Nephron progenitor cell (in vitro differentiated cells): ENCODE measurements around the gene DMD.
"Not testable (repeated sequence)": the region's sequence is repeated elsewhere in the genome, so short reads cannot be mapped to it uniquely, and the experiment has no call there.

Source experiments
- DNase-seq: peaks from one replicate; pipeline ENCODE4 v3.0.0; 2021
- H3K27ac Mint-ChIP-seq: 2 replicates; pipeline ENCODE4 v1.8.0; 2021; ENCODE audit warnings: mild to moderate bottlenecking, moderate library complexity, mixed read lengths
- H3K27me3 Mint-ChIP-seq: 2 replicates; pipeline ENCODE4 v1.8.0; 2021; ENCODE audit warnings: mild to moderate bottlenecking, low read depth, mixed read lengths; ENCODE audit not compliant: poor library complexity
- H3K36me3 Mint-ChIP-seq: 2 replicates; pipeline ENCODE4 v1.8.0; 2021; ENCODE audit warnings: low read depth, mixed read lengths
- H3K4me1 Mint-ChIP-seq: 2 replicates; pipeline ENCODE4 v1.8.0; 2021; ENCODE audit warnings: mixed read lengths
- H3K4me3 Mint-ChIP-seq: 2 replicates; pipeline ENCODE4 v1.8.0; 2021; ENCODE audit warnings: mild to moderate bottlenecking, moderate library complexity, mixed read lengths
- H3K9me3 Mint-ChIP-seq: 2 replicates; pipeline ENCODE4 v1.8.0; 2021; ENCODE audit warnings: mild to moderate bottlenecking, moderate library complexity, mixed read lengths
- TF ChIP-seq, protein P1 (sequence below): fragments of 200-600 bp; sonication (generic); IDR thresholded peaks from 2 replicates; pipeline ENCODE4 v1.5.0; 2021; ENCODE audit warnings: antibody characterized with exemption

DMD gene

DNA sequence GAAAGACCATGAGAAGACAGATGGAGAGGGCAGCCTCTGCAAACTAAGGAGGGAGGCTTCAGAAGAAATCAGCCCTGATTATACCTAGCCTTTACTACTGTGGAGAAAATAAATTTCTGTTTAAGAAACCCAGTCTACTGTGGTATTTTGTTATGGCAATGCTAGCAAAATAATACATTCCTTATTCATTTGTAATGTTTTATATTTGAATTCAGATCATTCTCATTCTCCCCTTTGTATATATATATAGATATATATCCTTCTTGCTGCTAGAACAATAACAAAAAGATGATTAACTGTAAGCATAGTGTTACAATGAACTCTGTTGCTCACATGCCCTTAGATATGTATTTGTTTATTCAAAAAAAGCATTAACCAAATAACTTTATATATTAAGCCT lies 22.5 kb downstream of the DMD start:
- DNase-seq = no peak
- H3K27ac Mint-ChIP-seq = no peak overlapping the region
- H3K4me3 Mint-ChIP-seq = no peak overlapping the region
- TF ChIP-seq, protein P1, sequence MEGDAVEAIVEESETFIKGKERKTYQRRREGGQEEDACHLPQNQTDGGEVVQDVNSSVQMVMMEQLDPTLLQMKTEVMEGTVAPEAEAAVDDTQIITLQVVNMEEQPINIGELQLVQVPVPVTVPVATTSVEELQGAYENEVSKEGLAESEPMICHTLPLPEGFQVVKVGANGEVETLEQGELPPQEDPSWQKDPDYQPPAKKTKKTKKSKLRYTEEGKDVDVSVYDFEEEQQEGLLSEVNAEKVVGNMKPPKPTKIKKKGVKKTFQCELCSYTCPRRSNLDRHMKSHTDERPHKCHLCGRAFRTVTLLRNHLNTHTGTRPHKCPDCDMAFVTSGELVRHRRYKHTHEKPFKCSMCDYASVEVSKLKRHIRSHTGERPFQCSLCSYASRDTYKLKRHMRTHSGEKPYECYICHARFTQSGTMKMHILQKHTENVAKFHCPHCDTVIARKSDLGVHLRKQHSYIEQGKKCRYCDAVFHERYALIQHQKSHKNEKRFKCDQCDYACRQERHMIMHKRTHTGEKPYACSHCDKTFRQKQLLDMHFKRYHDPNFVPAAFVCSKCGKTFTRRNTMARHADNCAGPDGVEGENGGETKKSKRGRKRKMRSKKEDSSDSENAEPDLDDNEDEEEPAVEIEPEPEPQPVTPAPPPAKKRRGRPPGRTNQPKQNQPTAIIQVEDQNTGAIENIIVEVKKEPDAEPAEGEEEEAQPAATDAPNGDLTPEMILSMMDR = no peak
- H3K27me3 Mint-ChIP-seq = no peaks in the 10 kb centered on the region
- no peaks in the 10 kb centered on the region for H3K36me3 Mint-ChIP-seq
- H3K4me1 Mint-ChIP-seq = peaks cover 5% of the 10 kb centered on the region
- H3K9me3 Mint-ChIP-seq = no peaks in the 10 kb centered on the region

DNA sequence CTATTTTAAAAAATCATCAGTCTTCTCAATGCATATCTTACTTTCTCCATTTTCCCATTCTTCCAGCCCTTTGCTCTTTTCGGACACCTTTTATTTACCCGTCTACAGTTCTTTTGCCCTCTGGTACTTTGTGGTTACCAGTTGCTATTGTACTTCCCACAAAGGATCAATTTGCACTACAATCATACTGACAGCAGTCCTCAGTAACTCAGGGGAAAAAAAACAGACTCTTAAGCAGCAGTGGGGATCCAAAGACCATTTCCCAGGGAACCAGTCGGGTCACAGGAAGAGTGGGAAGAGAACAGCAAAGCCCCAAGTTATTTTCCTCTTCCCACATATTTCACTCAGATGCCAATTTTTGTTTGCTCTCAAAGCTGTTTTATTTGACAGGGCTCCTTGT lies 23.1 kb downstream of the DMD start:
- Mint-ChIP-seq H3K27ac (no peak overlapping the region), H3K27me3 (no peaks in the 10 kb centered on the region), H3K36me3 (no peaks in the 10 kb centered on the region), H3K4me1 (peaks cover 10% of the 10 kb centered on the region), H3K9me3 (no peaks in the 10 kb centered on the region), H3K4me3 (no peak overlapping the region)
- TF ChIP-seq, protein P1 = no peak
- no peak for DNase-seq

DNA sequence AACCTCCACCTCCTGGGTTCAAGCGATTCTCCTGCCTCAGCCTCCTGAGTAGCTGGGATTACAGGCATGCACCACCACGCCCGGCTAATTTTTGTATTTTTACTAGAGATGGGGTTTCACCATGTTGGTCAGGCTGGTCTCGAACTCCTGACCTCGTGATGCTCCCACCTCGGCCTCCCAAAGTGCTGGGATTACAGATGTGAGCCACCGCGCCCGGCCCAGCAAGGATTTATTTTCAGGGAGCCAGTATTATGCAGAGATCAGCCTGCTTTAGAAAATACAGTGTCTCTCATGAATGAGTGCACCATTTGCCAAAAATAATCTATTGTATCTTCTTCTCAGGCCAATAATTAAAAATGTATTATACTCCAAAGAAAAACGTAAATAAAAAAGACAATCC lies 26.5 kb downstream of the DMD start:
- not testable (repeated sequence) for H3K4me3 Mint-ChIP-seq, H3K9me3 Mint-ChIP-seq, DNase-seq, H3K36me3 Mint-ChIP-seq, H3K27ac Mint-ChIP-seq, H3K27me3 Mint-ChIP-seq
- H3K4me1 Mint-ChIP-seq = peaks cover 10% of the 10 kb centered on the region

DNA sequence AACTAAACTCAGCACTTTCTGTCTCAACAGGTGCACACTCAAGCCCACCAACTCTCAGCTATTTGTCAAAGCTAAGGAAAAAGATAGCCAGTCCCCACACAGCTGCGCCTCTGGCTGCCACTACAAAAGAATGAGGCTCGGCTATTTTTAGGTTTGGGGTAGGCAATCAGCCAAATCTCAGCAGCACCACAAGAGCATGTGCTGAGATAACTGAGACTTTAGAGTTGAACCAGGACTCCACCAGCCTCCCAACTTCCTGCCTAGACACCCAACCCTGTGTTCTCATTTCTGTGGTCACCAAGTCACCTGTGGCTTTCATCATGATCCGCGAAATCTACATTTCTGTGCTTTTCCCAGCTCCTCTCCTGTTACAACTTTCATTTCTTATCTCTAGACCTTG lies 28.0 kb downstream of the DMD start:
- TF ChIP-seq, protein P1 = no peak
- no peaks in the 10 kb centered on the region for H3K36me3 Mint-ChIP-seq
- H3K27ac Mint-ChIP-seq = no peak overlapping the region
- no peak for DNase-seq
- peaks cover 9% of the 10 kb centered on the region for H3K4me1 Mint-ChIP-seq
- no peaks in the 10 kb centered on the region for H3K27me3 Mint-ChIP-seq
- peaks cover 5% of the 10 kb centered on the region for H3K9me3 Mint-ChIP-seq
- no peak overlapping the region for H3K4me3 Mint-ChIP-seq

DNA sequence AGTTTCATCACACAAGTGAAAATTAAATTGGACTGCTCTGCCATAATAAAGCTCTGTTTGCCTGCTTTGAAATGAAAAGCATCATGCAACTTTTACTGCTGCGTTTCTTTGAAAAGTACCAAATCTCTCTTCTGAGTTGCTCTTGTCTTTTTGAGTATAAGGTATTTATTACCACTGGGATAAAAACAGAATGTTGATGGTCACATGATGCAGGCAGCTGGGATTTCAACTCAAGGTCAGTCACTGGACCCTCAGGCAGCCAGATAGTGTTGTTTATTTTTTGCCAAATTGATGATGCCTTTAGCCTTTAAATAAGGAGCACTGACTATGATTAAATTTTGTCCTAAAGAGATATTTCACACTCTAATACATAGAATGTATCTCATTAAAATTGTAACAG lies 32.7 kb downstream of the DMD start:
- peaks cover 5% of the 10 kb centered on the region for H3K9me3 Mint-ChIP-seq
- no peaks in the 10 kb centered on the region for H3K27me3 Mint-ChIP-seq
- no peak overlapping the region for H3K4me3 Mint-ChIP-seq
- TF ChIP-seq, protein P1 = no peak
- peaks cover 4% of the 10 kb centered on the region for H3K4me1 Mint-ChIP-seq
- DNase-seq = no peak
- no peak overlapping the region for H3K27ac Mint-ChIP-seq
- no peaks in the 10 kb centered on the region for H3K36me3 Mint-ChIP-seq

DNA sequence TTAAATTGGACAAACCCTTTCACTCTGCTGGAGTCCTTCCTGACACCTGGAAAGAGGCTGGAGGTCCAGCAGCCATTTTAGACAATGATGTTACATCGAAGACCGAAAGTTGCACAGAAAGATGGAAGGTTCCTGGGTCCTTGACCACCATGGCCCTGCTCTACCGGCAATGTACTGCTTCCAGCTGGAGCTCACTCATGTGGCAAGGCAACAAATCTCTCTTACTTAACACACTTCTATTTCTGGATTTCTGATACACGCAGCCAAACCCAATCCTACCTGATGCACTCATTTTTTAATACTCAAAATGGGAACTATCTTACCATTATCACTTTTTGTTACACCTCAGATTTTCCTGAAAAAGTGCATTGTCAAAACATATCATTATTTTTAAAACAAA lies 33.1 kb downstream of the DMD start:
- Mint-ChIP-seq H3K4me3 (no peak overlapping the region), H3K27ac (no peak overlapping the region), H3K27me3 (no peaks in the 10 kb centered on the region), H3K4me1 (no peaks in the 10 kb centered on the region), H3K36me3 (no peaks in the 10 kb centered on the region), H3K9me3 (peaks cover 5% of the 10 kb centered on the region)
- TF ChIP-seq, protein P1 = no peak
- DNase-seq = no peak
